Parathyroid adenoma (tissue), 2 donors: ENCODE measurements around the gene ZRSR2.

ENCODE experiments used
- H2AFZ ChIP-seq: fragments of 300-600 bp; sonication (generic); one replicate; pipeline ENCODE4 v1.7.0; 2017; ENCODE audit warnings: antibody characterized with exemption, mild to moderate bottlenecking
- H3K27ac ChIP-seq: fragments of 300-600 bp; sonication (generic); one replicate; pipeline ENCODE4 v1.7.0; 2017
- H3K27me3 ChIP-seq: fragments of 300-600 bp; sonication (generic); one replicate; pipeline ENCODE4 v1.7.0; 2017; ENCODE audit warnings: low read length; ENCODE audit not compliant: control insufficient read depth, insufficient read depth
- H3K36me3 ChIP-seq: fragments of 300-600 bp; sonication (generic); one replicate; pipeline ENCODE4 v1.7.0; 2017; ENCODE audit warnings: low read length; ENCODE audit not compliant: control insufficient read depth, insufficient read depth
- H3K4me1 ChIP-seq: fragments of 300-600 bp; sonication (generic); one replicate; pipeline ENCODE4 v1.7.0; 2017; ENCODE audit warnings: control low read depth
- H3K4me2 ChIP-seq: fragments of 300-600 bp; sonication (generic); one replicate; pipeline ENCODE4 v1.7.0; 2017; ENCODE audit warnings: low read length
- H3K4me3 ChIP-seq: fragments of 300-600 bp; sonication (generic); one replicate; pipeline ENCODE4 v1.7.0; 2017; ENCODE audit warnings: low read depth, low read length
- H3K79me2 ChIP-seq: fragments of 300-600 bp; sonication (generic); one replicate; pipeline ENCODE4 v1.7.0; 2017; ENCODE audit warnings: control low read depth
- H3K9ac ChIP-seq: fragments of 300-600 bp; sonication (generic); one replicate; pipeline ENCODE4 v1.7.0; 2017; ENCODE audit warnings: mild to moderate bottlenecking
- H3K9me3 ChIP-seq: fragments of 300-600 bp; sonication (generic); one replicate; pipeline ENCODE4 v1.7.0; 2017; ENCODE audit warnings: low read length; ENCODE audit not compliant: control insufficient read depth
- TF ChIP-seq, protein P1 (sequence below): fragments of 300-600 bp; sonication (generic); IDR thresholded peaks from one replicate; pipeline ENCODE4 v1.7.0; 2017; ENCODE audit warnings: antibody characterized with exemption, mild to moderate bottlenecking
- donor health status: primary hyperparathyroidism.

The ZRSR2 gene

DNA sequence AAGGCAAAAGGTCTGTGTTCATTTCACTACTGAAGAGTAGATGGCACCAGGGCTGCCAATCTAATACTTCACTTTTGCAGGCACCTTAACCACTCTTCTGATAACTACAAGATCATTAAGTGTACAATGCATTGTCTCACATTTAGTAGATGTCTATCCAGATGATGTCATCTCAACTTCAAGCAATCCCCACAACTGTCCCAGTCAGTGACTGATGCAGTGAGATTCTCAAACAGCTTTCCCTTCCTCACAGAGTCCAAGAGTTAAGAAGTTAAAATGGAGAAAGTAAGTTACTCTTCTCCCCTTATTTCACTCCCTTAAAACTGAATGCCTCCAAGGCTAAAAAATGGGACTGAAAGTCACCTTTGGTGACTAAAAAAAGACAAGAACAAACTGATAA is 53.7 kb downstream of the ZRSR2 start:
- no peak overlapping the region for H3K27ac ChIP-seq
- H3K4me3 ChIP-seq: no peak overlapping the region
- no peaks in the 10 kb centered on the region for H3K9me3 ChIP-seq
- H3K4me2 ChIP-seq: no peak overlapping the region
- H3K9ac ChIP-seq: no peak overlapping the region
- no peaks in the 10 kb centered on the region for H3K79me2 ChIP-seq
- TF ChIP-seq, protein P1, sequence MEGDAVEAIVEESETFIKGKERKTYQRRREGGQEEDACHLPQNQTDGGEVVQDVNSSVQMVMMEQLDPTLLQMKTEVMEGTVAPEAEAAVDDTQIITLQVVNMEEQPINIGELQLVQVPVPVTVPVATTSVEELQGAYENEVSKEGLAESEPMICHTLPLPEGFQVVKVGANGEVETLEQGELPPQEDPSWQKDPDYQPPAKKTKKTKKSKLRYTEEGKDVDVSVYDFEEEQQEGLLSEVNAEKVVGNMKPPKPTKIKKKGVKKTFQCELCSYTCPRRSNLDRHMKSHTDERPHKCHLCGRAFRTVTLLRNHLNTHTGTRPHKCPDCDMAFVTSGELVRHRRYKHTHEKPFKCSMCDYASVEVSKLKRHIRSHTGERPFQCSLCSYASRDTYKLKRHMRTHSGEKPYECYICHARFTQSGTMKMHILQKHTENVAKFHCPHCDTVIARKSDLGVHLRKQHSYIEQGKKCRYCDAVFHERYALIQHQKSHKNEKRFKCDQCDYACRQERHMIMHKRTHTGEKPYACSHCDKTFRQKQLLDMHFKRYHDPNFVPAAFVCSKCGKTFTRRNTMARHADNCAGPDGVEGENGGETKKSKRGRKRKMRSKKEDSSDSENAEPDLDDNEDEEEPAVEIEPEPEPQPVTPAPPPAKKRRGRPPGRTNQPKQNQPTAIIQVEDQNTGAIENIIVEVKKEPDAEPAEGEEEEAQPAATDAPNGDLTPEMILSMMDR: no peak
- H3K4me1 ChIP-seq: peaks cover 3% of the 10 kb centered on the region
- no peak overlapping the region for H2AFZ ChIP-seq
- no peaks in the 10 kb centered on the region for H3K27me3 ChIP-seq
- H3K36me3 ChIP-seq: no peaks in the 10 kb centered on the region

DNA sequence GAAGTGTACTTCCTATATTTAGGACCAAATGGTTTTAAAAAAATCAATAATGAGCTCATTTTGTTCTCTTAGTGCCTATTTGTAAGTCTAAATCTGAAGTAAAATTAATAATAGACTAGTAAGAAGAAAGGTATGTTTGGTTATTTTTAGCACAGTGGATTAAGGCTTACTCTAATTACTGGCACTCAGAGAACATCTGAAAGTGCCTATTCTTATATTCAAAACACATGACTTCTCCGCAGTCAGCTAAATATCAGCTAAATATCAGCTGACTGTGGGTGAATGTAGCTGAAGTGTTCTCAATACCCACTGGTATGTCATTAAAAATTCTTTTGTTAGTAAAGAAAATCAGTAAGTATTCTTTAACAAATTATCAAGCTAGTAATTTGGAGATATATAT is 58.3 kb downstream of the ZRSR2 start:
- no peaks in the 10 kb centered on the region for H3K79me2 ChIP-seq
- no peaks in the 10 kb centered on the region for H3K27me3 ChIP-seq
- no peaks in the 10 kb centered on the region for H3K9me3 ChIP-seq
- H3K4me1 ChIP-seq: peaks cover 3% of the 10 kb centered on the region
- H2AFZ ChIP-seq: no peak overlapping the region
- no peak overlapping the region for H3K9ac ChIP-seq
- H3K36me3 ChIP-seq: no peaks in the 10 kb centered on the region
- H3K27ac ChIP-seq: no peak overlapping the region
- peak overlapping the region; percentile 14 for H3K4me3 ChIP-seq
- TF ChIP-seq, protein P1: no peak
- H3K4me2 ChIP-seq: peak overlapping the region; percentile 51

DNA sequence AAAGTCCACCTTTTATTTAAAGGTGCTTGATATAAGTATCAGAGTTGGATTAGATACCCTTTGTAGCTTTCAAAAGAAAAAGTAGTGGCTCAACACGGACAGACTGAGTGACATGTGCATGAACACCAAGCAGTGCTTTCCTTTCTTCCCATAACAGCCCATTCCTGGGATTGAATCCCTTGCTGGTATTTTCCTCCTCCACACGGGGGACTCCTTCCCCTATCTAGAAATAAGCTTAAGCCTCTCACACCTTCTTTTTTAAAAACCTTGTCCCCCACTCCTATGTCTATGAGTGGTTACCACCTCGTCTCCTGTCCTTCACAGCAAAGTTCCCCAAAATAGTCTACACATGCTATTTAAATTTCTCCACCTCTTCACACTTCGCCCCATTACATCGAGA is 59.3 kb downstream of the ZRSR2 start:
- H3K9ac ChIP-seq: no peak overlapping the region
- no peaks in the 10 kb centered on the region for H3K27me3 ChIP-seq
- no peaks in the 10 kb centered on the region for H3K36me3 ChIP-seq
- TF ChIP-seq, protein P1: peak; percentile 10
- no peak overlapping the region for H3K27ac ChIP-seq
- no peak overlapping the region for H3K4me3 ChIP-seq
- peaks cover 3% of the 10 kb centered on the region for H3K4me1 ChIP-seq
- no peak overlapping the region for H2AFZ ChIP-seq
- H3K9me3 ChIP-seq: no peaks in the 10 kb centered on the region
- H3K4me2 ChIP-seq: no peak overlapping the region
- H3K79me2 ChIP-seq: no peaks in the 10 kb centered on the region

DNA sequence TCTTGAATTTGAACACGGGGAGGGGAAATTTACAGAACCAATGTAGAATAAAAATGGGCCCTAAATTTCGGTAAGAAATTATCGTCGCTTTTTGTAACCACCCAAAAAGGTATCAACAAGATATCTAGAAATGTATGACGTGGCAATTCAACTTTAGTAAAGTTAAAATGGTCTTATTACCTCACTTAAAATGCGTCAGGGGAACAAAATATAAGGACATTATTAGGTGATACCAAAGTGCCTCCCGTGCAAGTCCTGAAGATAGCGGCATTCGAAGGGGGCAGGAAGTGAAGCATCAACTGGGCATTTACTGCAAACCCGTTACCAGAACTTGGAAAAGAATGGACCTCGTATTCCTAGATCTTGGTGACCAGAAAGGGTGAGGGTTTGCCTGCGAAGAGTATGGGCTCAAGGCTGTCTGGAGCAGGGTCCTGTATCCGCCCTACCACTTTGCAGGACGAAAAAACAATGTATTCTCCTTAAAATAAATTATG is 63.3 kb downstream of the ZRSR2 start:
- no peak overlapping the region for H3K9ac ChIP-seq
- no peaks in the 10 kb centered on the region for H3K27me3 ChIP-seq
- no peaks in the 10 kb centered on the region for H3K79me2 ChIP-seq
- TF ChIP-seq, protein P1: no peak
- H3K9me3 ChIP-seq: no peaks in the 10 kb centered on the region
- H3K4me2 ChIP-seq: peak overlapping the region; percentile 78
- H3K4me1 ChIP-seq: peaks cover 4% of the 10 kb centered on the region
- H3K4me3 ChIP-seq: peak overlapping the region; percentile 62
- peak overlapping the region; percentile 68 for H2AFZ ChIP-seq
- peak overlapping the region; percentile 63 for H3K27ac ChIP-seq
- no peaks in the 10 kb centered on the region for H3K36me3 ChIP-seq

DNA sequence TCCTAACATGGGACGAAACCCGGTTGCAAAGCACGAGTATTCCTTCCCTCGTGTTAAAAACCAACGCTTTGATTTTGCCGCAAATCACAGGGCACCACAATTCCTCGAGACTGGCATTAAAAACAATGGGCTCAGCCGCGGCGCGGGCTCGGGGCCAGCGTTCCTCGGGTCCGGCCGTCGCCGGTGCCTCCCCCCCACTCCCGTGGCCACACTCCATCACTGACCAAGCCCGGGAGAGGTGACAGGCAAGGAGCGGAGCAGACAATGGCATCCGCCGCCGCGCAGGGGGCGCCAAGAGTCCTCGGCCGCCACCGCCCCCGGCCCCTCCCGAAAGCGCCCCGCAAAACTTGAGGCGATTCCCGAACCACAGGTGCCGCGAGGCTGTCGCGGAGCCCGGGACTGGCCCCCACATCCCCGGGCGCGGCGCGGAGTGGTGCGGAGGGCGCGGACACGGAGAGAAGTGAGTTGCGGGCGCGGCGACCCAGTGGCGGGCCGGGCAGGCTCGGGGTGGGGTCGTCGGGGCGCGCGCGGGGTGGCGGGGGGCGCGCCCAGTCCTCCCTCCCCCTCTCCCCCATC is 63.9 kb downstream of the ZRSR2 start:
- Histone ChIP-seq H3K9ac (no peak overlapping the region), H3K4me1 (peaks cover 4% of the 10 kb centered on the region), H3K4me3 (peak overlapping the region; percentile 62), H3K36me3 (no peaks in the 10 kb centered on the region), H3K79me2 (no peaks in the 10 kb centered on the region), H3K4me2 (peak overlapping the region; percentile 78), H2AFZ (peak overlapping the region; percentile 68), H3K27me3 (no peaks in the 10 kb centered on the region), H3K27ac (peak overlapping the region; percentile 63), H3K9me3 (no peaks in the 10 kb centered on the region)
- TF ChIP-seq, protein P1: peak; percentile 43
